ENCODE results near the gene SULT1C4.

Gene SULT1C4

DNA sequence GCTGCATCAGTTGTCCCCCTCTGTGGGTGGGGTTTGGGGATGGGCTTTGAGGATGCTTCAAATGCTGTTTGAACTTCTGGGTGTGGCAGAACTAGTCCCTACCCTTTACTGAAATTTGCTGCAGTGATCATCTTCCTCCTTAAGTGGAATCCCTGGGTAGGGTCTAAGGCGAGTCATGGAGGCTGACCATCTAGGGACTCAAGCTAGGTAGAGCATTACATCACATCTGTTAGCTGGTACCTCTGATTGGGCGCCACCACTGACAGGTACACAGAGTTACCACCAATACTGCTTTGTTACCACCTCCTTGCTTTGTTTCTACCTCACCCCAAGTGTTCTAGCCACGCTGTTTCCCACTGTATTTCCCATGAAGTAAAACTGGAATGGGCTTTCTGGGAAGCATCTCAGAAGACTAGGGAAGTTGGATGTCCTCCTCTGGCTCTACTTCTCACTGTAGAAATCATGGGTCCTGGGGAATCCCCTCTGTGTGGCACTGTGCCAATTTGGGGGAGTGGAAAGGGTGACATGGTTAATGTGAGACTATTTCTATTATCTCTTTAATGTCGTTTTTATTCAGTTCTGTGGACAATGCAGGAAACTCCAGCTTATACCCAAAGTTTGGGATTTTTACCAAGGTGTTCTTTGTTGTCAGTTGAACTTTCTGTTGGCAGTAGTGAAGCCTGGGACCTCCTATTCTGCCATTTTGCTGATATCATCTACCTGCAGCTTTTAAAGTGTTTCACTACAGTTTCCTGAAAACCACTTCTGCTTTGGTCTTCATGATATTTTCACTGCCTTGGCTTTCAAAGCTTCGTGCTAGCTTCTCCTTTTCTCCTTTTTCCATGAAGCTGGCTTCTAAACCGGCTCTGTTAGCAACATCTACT, 14.5 kb upstream of the SULT1C4 start:
- Mint-ChIP-seq H3K4me1 (ENCODE audit: low read depth) (peaks cover 24% of the 10 kb centered on the region), H3K9me3 (no peaks in the 10 kb centered on the region), H3K27me3 (no peaks in the 10 kb centered on the region), H3K27ac (peak overlapping the region; percentile 68), H3K36me3 (ENCODE audit: low read depth) (no peaks in the 10 kb centered on the region), H3K4me3 (peak overlapping the region; percentile 0)
- intact Hi-C loops (cut with micrococcal nuclease): loop anchor here (5.0 kb wide), 1 partner anchor 84 kb away; the partner anchor contains the start of gene GCC2

DNA sequence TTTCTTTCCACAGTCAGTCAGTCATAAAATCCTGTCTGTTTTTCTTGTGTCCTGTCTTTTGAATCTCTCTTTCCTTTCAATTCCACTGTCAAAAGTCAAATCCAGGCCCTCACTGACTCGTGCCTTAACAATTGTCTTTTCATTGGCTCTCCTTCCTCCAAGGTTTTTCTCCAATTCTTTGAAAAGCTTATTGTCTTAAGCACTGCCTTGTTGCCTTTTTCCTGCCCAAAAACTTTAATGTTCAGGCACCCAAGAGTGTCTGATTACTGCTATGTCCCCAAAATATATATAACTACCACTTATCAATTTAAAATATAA, 13.9 kb upstream of the SULT1C4 start:
- no peaks in the 10 kb centered on the region for H3K9me3 Mint-ChIP-seq
- intact Hi-C loops (cut with micrococcal nuclease): loop anchor here (5.0 kb wide), 1 partner anchor 83 kb away; the partner anchor contains the start of gene GCC2
- no peaks in the 10 kb centered on the region for H3K36me3 Mint-ChIP-seq (ENCODE audit: low read depth)
- H3K27me3 Mint-ChIP-seq: no peaks in the 10 kb centered on the region
- peaks cover 24% of the 10 kb centered on the region for H3K4me1 Mint-ChIP-seq (ENCODE audit: low read depth)
- H3K27ac Mint-ChIP-seq: peak overlapping the region; percentile 68
- H3K4me3 Mint-ChIP-seq: peak overlapping the region; percentile 2

DNA sequence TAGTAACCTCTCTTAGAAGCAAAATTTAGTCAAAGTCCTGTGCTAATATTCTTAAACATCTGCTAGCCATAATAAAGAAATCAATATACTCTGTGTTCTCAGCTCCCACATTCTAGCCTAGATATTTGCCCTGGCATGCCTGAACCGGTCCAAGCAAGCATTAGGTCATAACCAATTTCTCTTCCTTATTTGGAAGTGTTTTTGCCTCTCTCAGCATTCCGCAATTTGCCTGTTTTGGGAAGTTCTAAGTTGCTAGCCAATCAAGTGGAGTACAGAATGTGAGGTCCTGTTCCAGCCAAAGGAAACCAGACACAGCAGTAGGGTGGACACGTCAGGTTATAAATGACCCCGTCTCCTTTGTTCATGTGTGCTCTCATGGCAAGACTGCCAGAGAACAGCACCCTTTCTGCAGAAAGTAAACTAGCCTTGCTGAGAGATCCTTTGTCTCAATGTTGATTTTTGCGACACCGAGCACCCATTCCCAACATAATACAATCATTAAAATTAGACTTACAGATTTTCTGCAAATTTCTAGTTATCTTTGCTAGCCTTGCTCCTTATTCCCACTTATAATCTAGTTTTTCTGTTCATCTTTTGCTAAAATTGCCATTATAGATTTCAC, 13.0 kb upstream of the SULT1C4 start:
- H3K27me3 Mint-ChIP-seq: no peaks in the 10 kb centered on the region
- intact Hi-C loops (cut with micrococcal nuclease): loop anchor here (5.0 kb wide), 1 partner anchor 83 kb away; the partner anchor contains the start of gene GCC2
- no peaks in the 10 kb centered on the region for H3K9me3 Mint-ChIP-seq
- no peak overlapping the region for H3K4me3 Mint-ChIP-seq
- no peaks in the 10 kb centered on the region for H3K36me3 Mint-ChIP-seq (ENCODE audit: low read depth)
- H3K27ac Mint-ChIP-seq: no peak overlapping the region
- peaks cover 17% of the 10 kb centered on the region for H3K4me1 Mint-ChIP-seq (ENCODE audit: low read depth)

DNA sequence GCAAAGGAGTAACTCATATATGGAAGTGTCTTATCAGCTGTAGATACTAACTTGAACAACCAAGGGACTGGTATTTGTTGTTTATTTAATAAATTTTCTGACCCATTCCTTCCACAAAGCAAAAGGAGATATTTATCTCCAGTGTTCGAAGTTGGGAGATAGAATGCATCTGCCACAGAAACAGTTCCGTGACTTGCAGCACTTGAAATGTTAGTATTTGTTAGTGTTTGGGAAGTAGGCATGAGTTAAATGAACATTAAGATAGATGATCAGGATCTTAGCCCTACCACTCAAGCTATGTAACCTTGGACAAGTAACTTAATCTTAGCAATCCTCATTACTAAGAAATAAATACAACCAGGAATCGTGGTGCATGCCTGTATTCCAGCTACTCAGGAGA, 12.1 kb upstream of the SULT1C4 start:
- Mint-ChIP-seq H3K27me3 (no peaks in the 10 kb centered on the region), H3K4me1 (ENCODE audit: low read depth) (peaks cover 17% of the 10 kb centered on the region), H3K36me3 (ENCODE audit: low read depth) (no peaks in the 10 kb centered on the region), H3K9me3 (no peaks in the 10 kb centered on the region), H3K27ac (no peak overlapping the region), H3K4me3 (no peak overlapping the region)
- intact Hi-C loops (cut with micrococcal nuclease): no loop called here

DNA sequence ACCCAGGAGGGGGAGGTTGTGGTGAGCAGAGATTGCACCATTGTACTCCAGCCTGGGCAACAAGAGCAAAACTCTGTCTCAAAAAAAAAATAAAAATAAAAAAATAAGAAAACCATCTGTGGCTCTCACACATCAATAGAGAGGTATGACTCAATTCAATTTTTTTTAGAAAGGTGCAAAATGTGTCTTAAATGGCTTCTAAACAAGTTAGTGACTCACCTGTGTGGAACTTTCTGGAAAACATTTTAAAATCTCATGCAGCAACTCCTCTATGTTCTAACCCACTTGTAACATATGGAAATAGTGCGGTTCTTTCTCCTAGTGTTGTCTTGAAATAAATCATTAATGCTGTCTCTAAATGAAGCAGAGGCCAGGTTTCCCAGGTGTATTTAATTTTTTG, 10.7 kb upstream of the SULT1C4 start:
- Mint-ChIP-seq H3K36me3 (ENCODE audit: low read depth) (no peaks in the 10 kb centered on the region), H3K4me3 (no peak overlapping the region), H3K9me3 (no peaks in the 10 kb centered on the region), H3K4me1 (ENCODE audit: low read depth) (peaks cover 17% of the 10 kb centered on the region), H3K27ac (no peak overlapping the region), H3K27me3 (no peaks in the 10 kb centered on the region)
- intact Hi-C loops (cut with micrococcal nuclease): no loop called here

DNA sequence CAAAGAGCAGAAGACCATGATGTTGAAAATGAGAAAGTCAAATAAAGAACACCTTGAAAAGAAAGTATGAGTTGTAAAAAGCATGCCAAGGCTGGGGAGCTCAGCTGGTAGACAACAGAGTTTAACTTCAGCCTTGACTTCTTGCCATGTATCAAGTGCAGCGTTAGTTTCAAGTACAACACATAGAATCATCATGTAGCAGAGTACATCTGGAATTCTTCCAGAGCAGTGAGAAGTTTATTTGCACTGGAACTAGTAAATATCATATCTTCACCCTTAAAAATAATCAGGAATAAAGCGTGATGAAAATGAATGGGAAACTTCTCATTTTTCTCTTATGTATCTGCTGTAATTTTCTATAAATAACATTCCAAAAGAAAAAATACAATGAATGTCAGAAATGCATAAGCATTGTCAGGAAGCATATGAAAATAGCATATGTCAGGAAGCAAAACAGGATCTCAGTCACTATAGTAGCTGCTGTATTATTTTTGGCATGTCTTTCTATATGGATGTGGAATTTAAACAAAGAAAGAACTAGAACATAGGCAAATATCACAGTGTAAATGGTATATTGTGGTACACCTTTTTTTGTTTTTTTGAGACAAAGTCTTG, 10.1 kb upstream of the SULT1C4 start:
- intact Hi-C loops (cut with micrococcal nuclease): no loop called here
- H3K4me1 Mint-ChIP-seq (ENCODE audit: low read depth): peaks cover 14% of the 10 kb centered on the region
- no peaks in the 10 kb centered on the region for H3K36me3 Mint-ChIP-seq (ENCODE audit: low read depth)
- H3K4me3 Mint-ChIP-seq: no peak overlapping the region
- H3K27ac Mint-ChIP-seq: no peak overlapping the region
- H3K9me3 Mint-ChIP-seq: no peaks in the 10 kb centered on the region
- no peaks in the 10 kb centered on the region for H3K27me3 Mint-ChIP-seq

DNA sequence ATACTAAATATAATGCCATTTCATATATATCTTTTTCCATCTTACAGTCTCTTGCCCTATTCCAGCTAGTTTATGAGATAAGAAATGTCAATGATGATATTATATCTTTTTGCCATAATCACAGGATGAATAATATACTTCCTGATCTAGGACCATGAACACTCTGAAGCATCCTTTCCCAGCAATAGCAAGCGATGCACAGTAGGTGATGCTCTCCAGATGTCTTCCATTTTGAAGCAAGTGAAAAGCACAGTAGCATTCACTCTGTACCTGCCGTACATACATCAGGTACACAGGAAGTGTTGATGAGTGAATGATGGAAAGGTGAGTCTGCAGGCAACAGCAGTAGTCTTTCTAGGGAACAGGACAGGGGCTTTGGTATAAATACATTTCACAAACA, 8.6 kb upstream of the SULT1C4 start:
- Mint-ChIP-seq H3K4me3 (no peak overlapping the region), H3K27ac (no peak overlapping the region), H3K4me1 (ENCODE audit: low read depth) (no peaks in the 10 kb centered on the region), H3K27me3 (no peaks in the 10 kb centered on the region), H3K9me3 (no peaks in the 10 kb centered on the region), H3K36me3 (ENCODE audit: low read depth) (no peaks in the 10 kb centered on the region)
- intact Hi-C loops (cut with micrococcal nuclease): no loop called here

DNA sequence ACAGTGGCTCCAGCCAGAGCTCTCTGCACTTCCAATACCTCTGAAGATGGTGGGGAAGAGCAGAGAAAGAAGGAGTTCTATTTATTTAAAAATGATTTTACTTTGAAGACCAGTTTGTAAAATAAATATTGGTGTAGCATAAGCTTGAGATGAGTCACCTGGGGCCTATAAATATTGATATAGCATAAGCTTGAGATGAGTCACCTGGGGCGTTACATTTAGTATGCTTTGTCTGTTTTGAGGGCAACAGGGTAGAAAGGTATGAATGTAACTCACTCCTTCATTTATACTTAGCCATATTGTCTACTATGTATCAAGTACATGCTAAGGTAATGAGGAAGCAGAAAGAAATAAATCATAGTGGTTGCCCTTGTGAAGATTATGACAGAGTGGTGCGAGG, 7.7 kb upstream of the SULT1C4 start:
- intact Hi-C loops (cut with micrococcal nuclease): no loop called here
- H3K4me1 Mint-ChIP-seq (ENCODE audit: low read depth): no peaks in the 10 kb centered on the region
- H3K27me3 Mint-ChIP-seq: no peaks in the 10 kb centered on the region
- no peak overlapping the region for H3K27ac Mint-ChIP-seq
- H3K4me3 Mint-ChIP-seq: no peak overlapping the region
- no peaks in the 10 kb centered on the region for H3K36me3 Mint-ChIP-seq (ENCODE audit: low read depth)
- H3K9me3 Mint-ChIP-seq: no peaks in the 10 kb centered on the region

DNA sequence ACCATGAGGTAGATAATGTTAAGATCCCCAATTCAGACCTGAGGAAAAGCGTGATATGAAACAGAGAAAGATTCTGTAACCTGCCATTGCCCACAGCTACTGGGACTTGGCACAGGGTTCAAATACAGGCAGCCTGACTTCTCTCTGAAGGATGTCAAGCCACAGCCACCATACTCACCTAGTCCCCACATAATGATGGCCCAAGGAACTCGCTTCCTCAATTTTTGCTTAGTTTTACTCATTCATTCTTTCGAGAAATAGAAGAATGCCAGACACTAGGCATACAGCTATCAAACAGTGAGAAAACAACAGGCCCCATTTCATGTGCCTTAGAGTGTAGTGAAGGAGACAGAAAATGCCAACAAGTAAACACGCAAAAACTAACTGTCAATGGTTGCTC, 980 bp upstream of the SULT1C4 start:
- intact Hi-C loops (cut with micrococcal nuclease): no loop called here
- H3K36me3 Mint-ChIP-seq (ENCODE audit: low read depth): no peaks in the 10 kb centered on the region
- no peaks in the 10 kb centered on the region for H3K9me3 Mint-ChIP-seq
- peaks cover 17% of the 10 kb centered on the region for H3K4me1 Mint-ChIP-seq (ENCODE audit: low read depth)
- H3K27ac Mint-ChIP-seq: no peak overlapping the region
- H3K27me3 Mint-ChIP-seq: no peaks in the 10 kb centered on the region
- no peak overlapping the region for H3K4me3 Mint-ChIP-seq

DNA sequence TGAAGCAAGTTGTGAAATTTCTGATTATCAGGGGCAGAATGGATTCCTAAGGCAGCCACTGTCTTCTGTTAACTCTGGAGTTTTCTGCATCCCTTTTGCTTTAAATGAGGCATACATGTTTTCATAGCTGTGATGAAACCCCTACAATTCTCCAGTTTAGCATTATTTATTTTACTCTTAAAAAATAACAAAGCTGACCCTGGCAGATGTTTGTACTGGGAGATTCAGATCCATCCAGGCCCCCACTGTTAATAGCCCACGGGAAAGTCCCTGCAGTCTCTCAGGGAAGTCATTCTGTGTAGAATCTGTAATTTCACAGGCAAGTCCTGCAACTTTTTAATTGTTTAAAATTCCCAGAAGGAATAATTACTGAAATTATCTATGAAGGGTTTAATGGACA, 353 bp upstream of the SULT1C4 start:
- Mint-ChIP-seq H3K4me3 (peak overlapping the region; percentile 17), H3K9me3 (no peaks in the 10 kb centered on the region), H3K27ac (peak overlapping the region; percentile 53), H3K36me3 (ENCODE audit: low read depth) (no peaks in the 10 kb centered on the region), H3K4me1 (ENCODE audit: low read depth) (peaks cover 17% of the 10 kb centered on the region), H3K27me3 (no peaks in the 10 kb centered on the region)
- intact Hi-C loops (cut with micrococcal nuclease): no loop called here

DNA sequence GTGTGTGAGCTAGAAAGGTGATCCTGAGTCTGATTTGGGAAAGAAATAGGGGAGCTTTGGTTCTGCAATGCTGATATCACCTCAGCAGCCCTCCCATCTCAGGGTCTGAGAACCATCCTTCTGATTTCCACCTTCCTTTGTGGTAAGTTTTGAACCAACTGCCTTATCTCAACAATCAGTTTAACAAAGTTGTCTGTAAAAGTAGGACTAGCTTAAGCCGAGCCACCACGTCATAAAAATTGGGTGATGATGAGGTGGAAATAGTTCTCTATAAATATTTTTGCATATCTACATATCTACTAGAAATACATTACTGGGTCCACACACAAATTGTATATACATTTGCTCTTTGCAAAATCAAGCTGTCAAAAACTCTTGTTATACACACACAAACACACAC, 1.1 kb downstream of the SULT1C4 start:
- H3K27ac Mint-ChIP-seq: no peak overlapping the region
- H3K4me1 Mint-ChIP-seq (ENCODE audit: low read depth): peaks cover 17% of the 10 kb centered on the region
- no peaks in the 10 kb centered on the region for H3K27me3 Mint-ChIP-seq
- H3K4me3 Mint-ChIP-seq: no peak overlapping the region
- intact Hi-C loops (cut with micrococcal nuclease): no loop called here
- H3K36me3 Mint-ChIP-seq (ENCODE audit: low read depth): no peaks in the 10 kb centered on the region
- H3K9me3 Mint-ChIP-seq: no peaks in the 10 kb centered on the region

DNA sequence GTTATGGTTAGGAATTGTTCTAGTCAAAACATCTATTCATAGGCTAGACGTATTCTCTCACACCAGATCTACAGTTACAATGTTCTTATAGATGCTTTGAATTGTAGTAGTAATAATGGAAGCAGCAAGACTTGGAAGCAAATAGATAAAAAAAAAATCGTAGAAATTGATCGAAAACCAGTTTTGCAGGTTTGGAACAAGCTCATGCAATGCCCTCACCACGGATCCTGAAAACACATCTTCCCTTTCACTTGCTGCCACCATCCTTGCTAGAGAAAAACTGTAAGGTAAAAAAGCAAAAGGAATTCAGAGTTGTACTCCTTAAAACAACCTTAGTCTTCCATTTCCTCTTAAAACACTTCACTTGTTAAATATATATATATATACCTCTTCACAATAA, 4.4 kb downstream of the SULT1C4 start:
- no peaks in the 10 kb centered on the region for H3K27me3 Mint-ChIP-seq
- intact Hi-C loops (cut with micrococcal nuclease): no loop called here
- H3K4me3 Mint-ChIP-seq: no peak overlapping the region
- no peaks in the 10 kb centered on the region for H3K36me3 Mint-ChIP-seq (ENCODE audit: low read depth)
- H3K27ac Mint-ChIP-seq: no peak overlapping the region
- peaks cover 12% of the 10 kb centered on the region for H3K4me1 Mint-ChIP-seq (ENCODE audit: low read depth)
- no peaks in the 10 kb centered on the region for H3K9me3 Mint-ChIP-seq

DNA sequence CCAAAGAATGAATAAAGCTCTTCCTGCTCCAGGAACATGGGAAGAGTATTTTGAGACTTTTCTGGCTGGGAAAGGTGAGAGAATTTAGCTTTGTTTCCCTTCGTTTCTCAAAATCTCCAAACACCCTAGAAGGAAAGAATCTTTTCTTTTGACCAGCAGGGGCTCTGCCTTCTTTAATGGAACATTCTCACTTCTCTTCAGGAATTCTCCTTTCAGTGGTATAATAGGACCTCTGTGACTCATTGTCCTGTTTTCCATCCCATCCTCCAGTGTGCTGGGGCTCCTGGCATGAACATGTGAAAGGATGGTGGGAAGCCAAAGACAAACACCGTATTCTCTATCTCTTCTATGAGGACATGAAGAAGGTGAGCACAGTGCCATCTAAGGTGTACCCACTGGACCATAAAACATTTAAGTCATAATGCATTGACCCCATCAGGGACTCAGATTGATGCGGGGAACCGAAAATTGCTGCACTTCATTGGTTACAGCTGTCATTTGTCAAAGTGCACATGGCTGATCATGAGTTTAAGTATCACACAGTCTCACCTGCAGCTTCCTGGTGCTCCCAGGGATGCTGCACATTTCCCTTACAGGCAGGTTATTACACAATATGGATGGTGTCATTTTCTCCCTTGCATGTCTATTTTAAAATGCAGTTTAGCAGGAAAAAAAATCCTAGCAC, 5.5 kb downstream of the SULT1C4 start:
- H3K4me3 Mint-ChIP-seq: no peak overlapping the region
- no peak overlapping the region for H3K27ac Mint-ChIP-seq
- no peaks in the 10 kb centered on the region for H3K36me3 Mint-ChIP-seq (ENCODE audit: low read depth)
- intact Hi-C loops (cut with micrococcal nuclease): no loop called here
- no peaks in the 10 kb centered on the region for H3K9me3 Mint-ChIP-seq
- peaks cover 3% of the 10 kb centered on the region for H3K4me1 Mint-ChIP-seq (ENCODE audit: low read depth)
- no peaks in the 10 kb centered on the region for H3K27me3 Mint-ChIP-seq

All from dendritic cell treated with granulocyte-macrophage colony-stimulating factor and Interleukin-4, amounts not matched to agents 40 ng/mL and 50 ng/mL, for 4 days (primary cell).